Measurements from ENCODE around the gene ZG16B.

DNA sequence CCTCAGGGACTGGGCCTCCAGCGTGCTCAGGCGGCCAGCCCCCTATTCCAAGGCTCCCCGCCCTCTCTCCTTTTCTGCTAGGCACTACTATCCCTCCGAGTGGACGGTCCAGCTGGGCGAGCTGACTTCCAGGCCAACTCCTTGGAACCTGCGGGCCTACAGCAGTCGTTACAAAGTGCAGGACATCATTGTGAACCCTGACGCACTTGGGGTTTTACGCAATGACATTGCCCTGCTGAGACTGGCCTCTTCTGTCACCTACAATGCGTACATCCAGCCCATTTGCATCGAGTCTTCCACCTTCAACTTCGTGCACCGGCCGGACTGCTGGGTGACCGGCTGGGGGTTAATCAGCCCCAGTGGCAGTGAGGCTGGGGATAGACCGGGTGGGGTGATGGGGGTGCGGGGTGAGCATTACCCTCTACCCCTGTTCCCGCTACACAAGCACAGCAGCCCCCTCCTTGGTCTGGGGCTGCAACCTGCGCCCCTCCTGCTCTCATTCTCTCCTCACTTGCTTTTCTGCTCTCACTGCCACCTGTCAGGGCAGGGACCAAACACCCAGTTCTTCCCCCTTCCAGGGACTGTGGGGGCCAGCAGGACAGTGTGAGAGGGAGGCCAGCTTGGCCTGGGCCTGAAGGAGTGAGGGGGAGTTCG is 30.8 kb upstream of the ZG16B start:
- TF ChIP-seq, protein P1, sequence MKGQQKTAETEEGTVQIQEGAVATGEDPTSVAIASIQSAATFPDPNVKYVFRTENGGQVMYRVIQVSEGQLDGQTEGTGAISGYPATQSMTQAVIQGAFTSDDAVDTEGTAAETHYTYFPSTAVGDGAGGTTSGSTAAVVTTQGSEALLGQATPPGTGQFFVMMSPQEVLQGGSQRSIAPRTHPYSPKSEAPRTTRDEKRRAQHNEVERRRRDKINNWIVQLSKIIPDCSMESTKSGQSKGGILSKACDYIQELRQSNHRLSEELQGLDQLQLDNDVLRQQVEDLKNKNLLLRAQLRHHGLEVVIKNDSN (CRISPR knock-in tag; IDR thresholded peaks at IDR 0.05) = no peak
- TF ChIP-seq, protein P2, sequence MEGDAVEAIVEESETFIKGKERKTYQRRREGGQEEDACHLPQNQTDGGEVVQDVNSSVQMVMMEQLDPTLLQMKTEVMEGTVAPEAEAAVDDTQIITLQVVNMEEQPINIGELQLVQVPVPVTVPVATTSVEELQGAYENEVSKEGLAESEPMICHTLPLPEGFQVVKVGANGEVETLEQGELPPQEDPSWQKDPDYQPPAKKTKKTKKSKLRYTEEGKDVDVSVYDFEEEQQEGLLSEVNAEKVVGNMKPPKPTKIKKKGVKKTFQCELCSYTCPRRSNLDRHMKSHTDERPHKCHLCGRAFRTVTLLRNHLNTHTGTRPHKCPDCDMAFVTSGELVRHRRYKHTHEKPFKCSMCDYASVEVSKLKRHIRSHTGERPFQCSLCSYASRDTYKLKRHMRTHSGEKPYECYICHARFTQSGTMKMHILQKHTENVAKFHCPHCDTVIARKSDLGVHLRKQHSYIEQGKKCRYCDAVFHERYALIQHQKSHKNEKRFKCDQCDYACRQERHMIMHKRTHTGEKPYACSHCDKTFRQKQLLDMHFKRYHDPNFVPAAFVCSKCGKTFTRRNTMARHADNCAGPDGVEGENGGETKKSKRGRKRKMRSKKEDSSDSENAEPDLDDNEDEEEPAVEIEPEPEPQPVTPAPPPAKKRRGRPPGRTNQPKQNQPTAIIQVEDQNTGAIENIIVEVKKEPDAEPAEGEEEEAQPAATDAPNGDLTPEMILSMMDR (IDR thresholded peaks at IDR 0.05) = no peak
- TF ChIP-seq CREM (CRISPR knock-in tag; IDR thresholded peaks at IDR 0.05) = no peak
- no peak for TF ChIP-seq ETV6 (CRISPR knock-in tag; IDR thresholded peaks at IDR 0.05)
- TF ChIP-seq, protein P3, sequence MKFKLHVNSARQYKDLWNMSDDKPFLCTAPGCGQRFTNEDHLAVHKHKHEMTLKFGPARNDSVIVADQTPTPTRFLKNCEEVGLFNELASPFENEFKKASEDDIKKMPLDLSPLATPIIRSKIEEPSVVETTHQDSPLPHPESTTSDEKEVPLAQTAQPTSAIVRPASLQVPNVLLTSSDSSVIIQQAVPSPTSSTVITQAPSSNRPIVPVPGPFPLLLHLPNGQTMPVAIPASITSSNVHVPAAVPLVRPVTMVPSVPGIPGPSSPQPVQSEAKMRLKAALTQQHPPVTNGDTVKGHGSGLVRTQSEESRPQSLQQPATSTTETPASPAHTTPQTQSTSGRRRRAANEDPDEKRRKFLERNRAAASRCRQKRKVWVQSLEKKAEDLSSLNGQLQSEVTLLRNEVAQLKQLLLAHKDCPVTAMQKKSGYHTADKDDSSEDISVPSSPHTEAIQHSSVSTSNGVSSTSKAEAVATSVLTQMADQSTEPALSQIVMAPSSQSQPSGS (CRISPR knock-in tag; IDR thresholded peaks at IDR 0.05; ENCODE audit: borderline replicate concordance, low read depth) = no peak
- TF ChIP-seq, protein P4, sequence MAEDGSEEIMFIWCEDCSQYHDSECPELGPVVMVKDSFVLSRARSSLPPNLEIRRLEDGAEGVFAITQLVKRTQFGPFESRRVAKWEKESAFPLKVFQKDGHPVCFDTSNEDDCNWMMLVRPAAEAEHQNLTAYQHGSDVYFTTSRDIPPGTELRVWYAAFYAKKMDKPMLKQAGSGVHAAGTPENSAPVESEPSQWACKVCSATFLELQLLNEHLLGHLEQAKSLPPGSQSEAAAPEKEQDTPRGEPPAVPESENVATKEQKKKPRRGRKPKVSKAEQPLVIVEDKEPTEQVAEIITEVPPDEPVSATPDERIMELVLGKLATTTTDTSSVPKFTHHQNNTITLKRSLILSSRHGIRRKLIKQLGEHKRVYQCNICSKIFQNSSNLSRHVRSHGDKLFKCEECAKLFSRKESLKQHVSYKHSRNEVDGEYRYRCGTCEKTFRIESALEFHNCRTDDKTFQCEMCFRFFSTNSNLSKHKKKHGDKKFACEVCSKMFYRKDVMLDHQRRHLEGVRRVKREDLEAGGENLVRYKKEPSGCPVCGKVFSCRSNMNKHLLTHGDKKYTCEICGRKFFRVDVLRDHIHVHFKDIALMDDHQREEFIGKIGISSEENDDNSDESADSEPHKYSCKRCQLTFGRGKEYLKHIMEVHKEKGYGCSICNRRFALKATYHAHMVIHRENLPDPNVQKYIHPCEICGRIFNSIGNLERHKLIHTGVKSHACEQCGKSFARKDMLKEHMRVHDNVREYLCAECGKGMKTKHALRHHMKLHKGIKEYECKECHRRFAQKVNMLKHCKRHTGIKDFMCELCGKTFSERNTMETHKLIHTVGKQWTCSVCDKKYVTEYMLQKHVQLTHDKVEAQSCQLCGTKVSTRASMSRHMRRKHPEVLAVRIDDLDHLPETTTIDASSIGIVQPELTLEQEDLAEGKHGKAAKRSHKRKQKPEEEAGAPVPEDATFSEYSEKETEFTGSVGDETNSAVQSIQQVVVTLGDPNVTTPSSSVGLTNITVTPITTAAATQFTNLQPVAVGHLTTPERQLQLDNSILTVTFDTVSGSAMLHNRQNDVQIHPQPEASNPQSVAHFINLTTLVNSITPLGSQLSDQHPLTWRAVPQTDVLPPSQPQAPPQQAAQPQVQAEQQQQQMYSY (CRISPR knock-in tag; IDR thresholded peaks at IDR 0.05) = no peak
- TF ChIP-seq NR3C1 (CRISPR knock-in tag; conservative IDR thresholded peaks at IDR 0.05; ENCODE audit: low read depth) = no peak
- TF ChIP-seq, protein P5, sequence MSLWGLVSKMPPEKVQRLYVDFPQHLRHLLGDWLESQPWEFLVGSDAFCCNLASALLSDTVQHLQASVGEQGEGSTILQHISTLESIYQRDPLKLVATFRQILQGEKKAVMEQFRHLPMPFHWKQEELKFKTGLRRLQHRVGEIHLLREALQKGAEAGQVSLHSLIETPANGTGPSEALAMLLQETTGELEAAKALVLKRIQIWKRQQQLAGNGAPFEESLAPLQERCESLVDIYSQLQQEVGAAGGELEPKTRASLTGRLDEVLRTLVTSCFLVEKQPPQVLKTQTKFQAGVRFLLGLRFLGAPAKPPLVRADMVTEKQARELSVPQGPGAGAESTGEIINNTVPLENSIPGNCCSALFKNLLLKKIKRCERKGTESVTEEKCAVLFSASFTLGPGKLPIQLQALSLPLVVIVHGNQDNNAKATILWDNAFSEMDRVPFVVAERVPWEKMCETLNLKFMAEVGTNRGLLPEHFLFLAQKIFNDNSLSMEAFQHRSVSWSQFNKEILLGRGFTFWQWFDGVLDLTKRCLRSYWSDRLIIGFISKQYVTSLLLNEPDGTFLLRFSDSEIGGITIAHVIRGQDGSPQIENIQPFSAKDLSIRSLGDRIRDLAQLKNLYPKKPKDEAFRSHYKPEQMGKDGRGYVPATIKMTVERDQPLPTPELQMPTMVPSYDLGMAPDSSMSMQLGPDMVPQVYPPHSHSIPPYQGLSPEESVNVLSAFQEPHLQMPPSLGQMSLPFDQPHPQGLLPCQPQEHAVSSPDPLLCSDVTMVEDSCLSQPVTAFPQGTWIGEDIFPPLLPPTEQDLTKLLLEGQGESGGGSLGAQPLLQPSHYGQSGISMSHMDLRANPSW (CRISPR knock-in tag; conservative IDR thresholded peaks at IDR 0.05; ENCODE audit: low read depth) = no peak
- TF ChIP-seq ZNF423 (CRISPR knock-in tag; IDR thresholded peaks at IDR 0.05) = no peak
- TF ChIP-seq, protein P6, sequence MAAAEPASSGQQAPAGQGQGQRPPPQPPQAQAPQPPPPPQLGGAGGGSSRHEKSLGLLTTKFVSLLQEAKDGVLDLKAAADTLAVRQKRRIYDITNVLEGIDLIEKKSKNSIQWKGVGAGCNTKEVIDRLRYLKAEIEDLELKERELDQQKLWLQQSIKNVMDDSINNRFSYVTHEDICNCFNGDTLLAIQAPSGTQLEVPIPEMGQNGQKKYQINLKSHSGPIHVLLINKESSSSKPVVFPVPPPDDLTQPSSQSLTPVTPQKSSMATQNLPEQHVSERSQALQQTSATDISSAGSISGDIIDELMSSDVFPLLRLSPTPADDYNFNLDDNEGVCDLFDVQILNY (CRISPR knock-in tag; IDR thresholded peaks at IDR 0.05) = no peak
- TF ChIP-seq, protein P7, sequence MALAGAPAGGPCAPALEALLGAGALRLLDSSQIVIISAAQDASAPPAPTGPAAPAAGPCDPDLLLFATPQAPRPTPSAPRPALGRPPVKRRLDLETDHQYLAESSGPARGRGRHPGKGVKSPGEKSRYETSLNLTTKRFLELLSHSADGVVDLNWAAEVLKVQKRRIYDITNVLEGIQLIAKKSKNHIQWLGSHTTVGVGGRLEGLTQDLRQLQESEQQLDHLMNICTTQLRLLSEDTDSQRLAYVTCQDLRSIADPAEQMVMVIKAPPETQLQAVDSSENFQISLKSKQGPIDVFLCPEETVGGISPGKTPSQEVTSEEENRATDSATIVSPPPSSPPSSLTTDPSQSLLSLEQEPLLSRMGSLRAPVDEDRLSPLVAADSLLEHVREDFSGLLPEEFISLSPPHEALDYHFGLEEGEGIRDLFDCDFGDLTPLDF (CRISPR knock-in tag; IDR thresholded peaks at IDR 0.05) = no peak

Measured in WTC11 (cell line).